Measurements from ENCODE around the gene FABP7. TPM values are rescaled to one million over a fixed set of nuclear protein-coding genes. Genes with fewer than 3 reads are reported as not detected.
A peak's percentile ranks its signal among the peaks of the same experiment; 100 is the strongest.

The FABP7 gene
- total RNA-seq, 4 donors from 2014 or later: not detected

- no peaks in the 10 kb centered on the region for H3K9me3 ChIP-seq
- TF ChIP-seq EP300 (IDR thresholded peaks at IDR 0.05): no peak
- TF ChIP-seq POLR2A (IDR thresholded peaks at IDR 0.05): no peak
- TF ChIP-seq, protein P1, sequence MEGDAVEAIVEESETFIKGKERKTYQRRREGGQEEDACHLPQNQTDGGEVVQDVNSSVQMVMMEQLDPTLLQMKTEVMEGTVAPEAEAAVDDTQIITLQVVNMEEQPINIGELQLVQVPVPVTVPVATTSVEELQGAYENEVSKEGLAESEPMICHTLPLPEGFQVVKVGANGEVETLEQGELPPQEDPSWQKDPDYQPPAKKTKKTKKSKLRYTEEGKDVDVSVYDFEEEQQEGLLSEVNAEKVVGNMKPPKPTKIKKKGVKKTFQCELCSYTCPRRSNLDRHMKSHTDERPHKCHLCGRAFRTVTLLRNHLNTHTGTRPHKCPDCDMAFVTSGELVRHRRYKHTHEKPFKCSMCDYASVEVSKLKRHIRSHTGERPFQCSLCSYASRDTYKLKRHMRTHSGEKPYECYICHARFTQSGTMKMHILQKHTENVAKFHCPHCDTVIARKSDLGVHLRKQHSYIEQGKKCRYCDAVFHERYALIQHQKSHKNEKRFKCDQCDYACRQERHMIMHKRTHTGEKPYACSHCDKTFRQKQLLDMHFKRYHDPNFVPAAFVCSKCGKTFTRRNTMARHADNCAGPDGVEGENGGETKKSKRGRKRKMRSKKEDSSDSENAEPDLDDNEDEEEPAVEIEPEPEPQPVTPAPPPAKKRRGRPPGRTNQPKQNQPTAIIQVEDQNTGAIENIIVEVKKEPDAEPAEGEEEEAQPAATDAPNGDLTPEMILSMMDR (IDR thresholded peaks at IDR 0.05): no peak
- 63 to 67% methylated on average over 3 of the region's 3 CpGs for WGBS, 2 donors
These were observed 28.2 kb upstream of the FABP7 start for GRCh38 chr6:122751326-122751725.

DNA sequence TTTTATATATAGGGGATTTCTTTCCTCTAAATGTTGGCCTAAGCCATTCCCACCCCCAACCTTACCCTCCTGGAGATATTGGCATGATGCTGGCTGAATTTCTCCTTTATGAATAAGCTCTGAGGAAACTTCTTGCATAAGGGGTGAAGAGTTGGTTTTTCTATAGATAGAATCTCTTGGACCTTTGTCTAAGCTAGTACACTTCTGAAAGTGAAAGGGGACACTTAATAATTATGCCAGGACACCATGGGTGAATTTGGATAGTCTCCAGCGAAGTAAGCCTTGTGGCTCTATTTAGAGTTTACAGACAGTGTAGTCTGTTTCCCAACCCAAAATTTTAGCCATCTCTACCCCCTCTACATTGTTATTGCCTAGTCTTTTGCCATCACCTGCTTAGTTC lies 27.1 kb upstream of the FABP7 start:
- DNase-seq (ENCODE audit: low spot score in 2 of 2): no peak
- Histone ChIP-seq H3K4me3 (no peak overlapping the region), H3K36me3 (no peaks in the 10 kb centered on the region), H3K9me3 (no peaks in the 10 kb centered on the region), H3K4me1 (peaks cover 0 to 8% (median 2%) of the 10 kb centered on the region in 4 donors), H3K27me3 (no peaks in the 10 kb centered on the region), H3K27ac (no peak overlapping the region)
- WGBS, 2 donors: 96 to 100% methylated on average over 1 of the region's 1 CpG
- TF ChIP-seq POLR2A (IDR thresholded peaks at IDR 0.05): no peak
- TF ChIP-seq, protein P1 (IDR thresholded peaks at IDR 0.05): no peak
- no peak for TF ChIP-seq EP300 (IDR thresholded peaks at IDR 0.05)

More at GRCh38 chr6:122751326-122751725, 28.2 kb upstream of the FABP7 start:
- Histone ChIP-seq H3K27ac (no peak overlapping the region), H3K36me3 (no peaks in the 10 kb centered on the region), H3K27me3 (no peaks in the 10 kb centered on the region), H3K4me3 (no peak overlapping the region), H3K4me1 (peaks cover 0 to 8% (median 2%) of the 10 kb centered on the region in 4 donors)
- no peak for DNase-seq (ENCODE audit: low spot score in 2 of 2)

- Histone ChIP-seq H3K27ac (no peak overlapping the region), H3K4me3 (no peak overlapping the region), H3K27me3 (no peaks in the 10 kb centered on the region), H3K4me1 (peaks cover 0 to 8% (median 2%) of the 10 kb centered on the region in 4 donors), H3K9me3 (no peaks in the 10 kb centered on the region), H3K36me3 (no peaks in the 10 kb centered on the region)
- WGBS, 2 donors: 82 to 84% methylated on average over 10 of the region's 10 CpGs
- TF ChIP-seq POLR2A (IDR thresholded peaks at IDR 0.05): no peak
- no peak for TF ChIP-seq EP300 (IDR thresholded peaks at IDR 0.05)
- TF ChIP-seq, protein P1 (IDR thresholded peaks at IDR 0.05): no peak
- DNase-seq (ENCODE audit: low spot score in 2 of 2): no peak
These were observed 26.4 kb upstream of the FABP7 start for GRCh38 chr6:122753000-122753687.

- Histone ChIP-seq H3K4me3 (no peak overlapping the region), H3K27ac (peak overlapping the region in 1 of 4 donors; percentile 30), H3K36me3 (no peaks in the 10 kb centered on the region), H3K4me1 (peaks cover 0 to 8% (median 2%) of the 10 kb centered on the region in 4 donors), H3K9me3 (no peaks in the 10 kb centered on the region), H3K27me3 (no peaks in the 10 kb centered on the region)
- DNase-seq (ENCODE audit: low spot score in 2 of 2): no peak
- TF ChIP-seq EP300 (IDR thresholded peaks at IDR 0.05) (no peak), POLR2A (IDR thresholded peaks at IDR 0.05) (no peak)
- TF ChIP-seq, protein P1 (IDR thresholded peaks at IDR 0.05): no peak
- WGBS, 2 donors: 54 to 63% methylated on average over 5 of the region's 5 CpGs
These were observed 25.8 kb upstream of the FABP7 start for GRCh38 chr6:122753688-122754056.

DNA sequence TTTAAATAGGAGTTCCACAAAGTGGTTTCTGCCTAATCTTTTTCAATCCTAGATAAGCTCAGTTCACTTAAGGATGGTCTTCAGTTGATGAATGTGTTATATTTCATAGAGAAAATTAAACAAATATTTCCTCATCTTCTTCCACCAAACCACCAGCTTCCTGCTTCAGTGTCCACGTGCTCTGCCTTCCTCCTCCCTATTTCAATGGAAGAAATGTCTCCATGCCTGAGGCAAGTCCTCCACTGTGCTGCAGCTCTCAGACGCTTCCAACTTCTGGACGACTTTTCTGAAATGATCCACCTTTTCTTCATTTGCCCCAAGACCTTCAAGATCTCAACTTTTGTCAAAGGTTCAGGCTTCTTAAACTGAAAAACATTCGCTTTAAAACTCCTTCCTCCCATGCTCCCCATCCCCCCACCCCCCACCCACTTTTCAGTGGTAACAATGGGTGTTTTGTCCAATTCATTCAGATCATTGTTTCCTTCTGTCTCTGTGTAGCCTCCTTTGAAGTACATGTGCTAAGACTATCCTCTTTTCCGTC lies 25.3 kb upstream of the FABP7 start:
- no peaks in the 10 kb centered on the region for H3K36me3 ChIP-seq
- TF ChIP-seq EP300 (IDR thresholded peaks at IDR 0.05): no peak
- TF ChIP-seq, protein P1 (IDR thresholded peaks at IDR 0.05): no peak
- no peak for TF ChIP-seq POLR2A (IDR thresholded peaks at IDR 0.05)
- DNase-seq (ENCODE audit: low spot score in 2 of 2): no peak
- no peak overlapping the region for H3K4me3 ChIP-seq
- no peaks in the 10 kb centered on the region for H3K9me3 ChIP-seq
- 50 to 55% methylated on average over 5 of the region's 5 CpGs for WGBS, 2 donors
- H3K4me1 ChIP-seq: peaks cover 0 to 8% (median 2%) of the 10 kb centered on the region in 4 donors
- H3K27ac ChIP-seq: peak overlapping the region in 1 of 4 donors; percentile 30
- H3K27me3 ChIP-seq: no peaks in the 10 kb centered on the region

All from tibial nerve (tissue), 4 donors.